Type B pancreatic cell (in vitro differentiated cells): ENCODE data around the gene SH3RF3. TPM values are rescaled to one million over a fixed set of nuclear protein-coding genes. Genes with fewer than 3 reads are reported as not detected.

Experiments used
- DNase-seq: peaks from one replicate; pipeline ENCODE4 v3.0.0; 2021; ENCODE audit warnings: mixed read lengths; ENCODE audit not compliant: unreplicated experiment; ENCODE audit errors: extremely low spot score
- H3K27ac Mint-ChIP-seq: 2 replicates; pipeline ENCODE4 v1.8.0; 2021; ENCODE audit warnings: mild to moderate bottlenecking, mixed read lengths
- H3K27me3 Mint-ChIP-seq: 2 replicates; pipeline ENCODE4 v1.8.0; 2021; ENCODE audit warnings: mixed read lengths
- H3K36me3 Mint-ChIP-seq: 2 replicates; pipeline ENCODE4 v1.8.0; 2021; ENCODE audit warnings: mixed read lengths
- H3K4me1 Mint-ChIP-seq: one replicate; pipeline ENCODE4 v1.8.0; 2021; ENCODE audit warnings: mixed read lengths; ENCODE audit not compliant: unreplicated experiment
- H3K4me3 Mint-ChIP-seq: 2 replicates; pipeline ENCODE4 v1.8.0; 2021; ENCODE audit warnings: mild to moderate bottlenecking, mixed read lengths
- H3K9me3 Mint-ChIP-seq: 2 replicates; pipeline ENCODE4 v1.8.0; 2021; ENCODE audit warnings: mixed read lengths
- total RNA-seq: library from RNA; stranded (reverse); gene quantifications from 2 replicates; pipeline ENCODE4 v1.2.1, GENCODE V29; 2021; ENCODE audit warnings: low replicate concordance
- TF ChIP-seq, protein P1 (sequence below): fragments of 200-600 bp; sonication (generic); conservative IDR thresholded peaks from 2 replicates; pipeline ENCODE4 v1.5.0; 2021; ENCODE audit warnings: antibody characterized with exemption, mild to moderate bottlenecking

SH3RF3 gene
- total RNA-seq, 1 donor from 2014 or later, result 13.9 TPM

DNA sequence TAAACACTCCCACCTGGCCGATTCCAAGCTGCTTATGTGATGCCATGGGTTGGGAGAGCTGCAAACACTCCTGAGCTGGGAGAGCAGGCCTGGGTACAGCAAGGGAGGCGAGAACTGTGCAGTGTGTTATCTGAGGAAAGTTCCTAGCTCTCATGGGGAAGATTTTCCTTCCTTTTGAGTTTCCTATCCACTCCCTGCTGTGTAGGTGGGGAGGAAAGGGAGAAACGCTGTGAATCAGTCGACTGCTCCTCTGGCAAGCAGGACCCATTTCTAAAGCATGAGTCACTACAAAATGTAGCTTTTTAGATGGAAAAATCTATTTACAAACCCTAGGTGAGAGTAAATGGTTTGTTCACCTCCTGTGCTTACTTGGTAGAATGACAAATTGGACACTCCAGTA, 80.4 kb downstream of the SH3RF3 start:
- no peaks in the 10 kb centered on the region for H3K36me3 Mint-ChIP-seq
- peaks cover 18% of the 10 kb centered on the region for H3K27me3 Mint-ChIP-seq
- H3K9me3 Mint-ChIP-seq, result no peaks in the 10 kb centered on the region
- TF ChIP-seq, protein P1, sequence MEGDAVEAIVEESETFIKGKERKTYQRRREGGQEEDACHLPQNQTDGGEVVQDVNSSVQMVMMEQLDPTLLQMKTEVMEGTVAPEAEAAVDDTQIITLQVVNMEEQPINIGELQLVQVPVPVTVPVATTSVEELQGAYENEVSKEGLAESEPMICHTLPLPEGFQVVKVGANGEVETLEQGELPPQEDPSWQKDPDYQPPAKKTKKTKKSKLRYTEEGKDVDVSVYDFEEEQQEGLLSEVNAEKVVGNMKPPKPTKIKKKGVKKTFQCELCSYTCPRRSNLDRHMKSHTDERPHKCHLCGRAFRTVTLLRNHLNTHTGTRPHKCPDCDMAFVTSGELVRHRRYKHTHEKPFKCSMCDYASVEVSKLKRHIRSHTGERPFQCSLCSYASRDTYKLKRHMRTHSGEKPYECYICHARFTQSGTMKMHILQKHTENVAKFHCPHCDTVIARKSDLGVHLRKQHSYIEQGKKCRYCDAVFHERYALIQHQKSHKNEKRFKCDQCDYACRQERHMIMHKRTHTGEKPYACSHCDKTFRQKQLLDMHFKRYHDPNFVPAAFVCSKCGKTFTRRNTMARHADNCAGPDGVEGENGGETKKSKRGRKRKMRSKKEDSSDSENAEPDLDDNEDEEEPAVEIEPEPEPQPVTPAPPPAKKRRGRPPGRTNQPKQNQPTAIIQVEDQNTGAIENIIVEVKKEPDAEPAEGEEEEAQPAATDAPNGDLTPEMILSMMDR, result no peak
- no peak overlapping the region for H3K4me3 Mint-ChIP-seq
- H3K4me1 Mint-ChIP-seq, result peaks cover 43% of the 10 kb centered on the region
- DNase-seq, result no peak
- no peak overlapping the region for H3K27ac Mint-ChIP-seq

DNA sequence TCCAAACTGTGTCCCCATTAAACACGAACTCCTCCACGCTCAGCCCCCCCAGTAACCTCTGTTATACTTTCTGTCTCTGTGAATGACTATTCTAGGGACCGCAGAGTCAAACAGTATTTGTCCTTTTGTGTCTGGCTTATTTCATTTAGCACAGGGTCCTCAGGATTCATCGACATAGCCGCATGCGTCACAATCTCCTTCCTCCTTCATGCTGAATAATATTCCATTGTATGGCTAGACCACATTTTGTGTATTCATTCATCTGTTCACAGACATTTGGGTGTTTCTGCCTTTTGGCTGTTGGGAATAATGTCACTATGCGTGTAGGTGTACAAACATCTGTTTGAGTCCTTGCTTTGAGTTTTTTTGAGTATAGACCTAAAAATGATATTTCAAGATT, 80.9 kb downstream of the SH3RF3 start:
- Mint-ChIP-seq H3K36me3 (no peaks in the 10 kb centered on the region), H3K27me3 (peaks cover 21% of the 10 kb centered on the region), H3K4me1 (peaks cover 49% of the 10 kb centered on the region), H3K9me3 (no peaks in the 10 kb centered on the region), H3K27ac (no peak overlapping the region), H3K4me3 (no peak overlapping the region)
- no peak for DNase-seq
- TF ChIP-seq, protein P1, result no peak

DNA sequence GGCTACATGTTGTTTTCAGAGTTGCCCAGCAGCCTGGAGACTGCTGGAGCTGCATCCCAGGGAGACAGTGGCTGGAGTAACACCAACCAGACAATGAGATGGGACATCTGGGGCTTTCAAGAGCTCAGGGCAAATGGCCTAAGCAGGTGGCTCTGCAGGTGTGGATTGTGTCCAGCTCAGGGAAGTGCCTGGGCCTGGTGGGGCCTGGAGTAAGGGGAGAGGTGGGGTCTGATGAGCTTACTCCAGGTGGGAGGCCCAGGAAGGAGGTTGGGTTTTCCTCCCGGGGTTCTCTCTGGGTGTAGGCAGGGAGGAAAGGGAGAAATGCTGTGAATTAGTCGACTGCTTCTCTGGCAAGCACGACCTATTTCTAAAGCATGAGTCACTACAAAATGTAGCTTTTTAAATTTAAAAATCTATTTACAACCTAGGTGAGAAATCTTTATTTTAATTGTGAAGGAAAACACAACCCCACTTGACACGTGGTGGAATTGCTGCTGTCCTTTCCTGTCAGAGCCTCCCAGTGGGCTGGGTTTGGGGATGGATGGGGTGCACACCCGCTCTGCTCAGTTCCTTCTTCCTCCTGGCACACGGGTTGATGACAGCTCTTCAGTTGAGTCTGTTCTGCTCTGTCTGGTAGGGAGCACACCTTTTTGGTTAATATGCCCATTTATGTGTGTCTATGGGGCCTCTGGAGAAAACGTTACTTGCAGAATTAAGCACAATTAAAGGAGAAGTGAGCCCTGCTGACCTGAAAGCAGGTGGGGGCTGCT, 81.6 kb downstream of the SH3RF3 start:
- peaks cover 24% of the 10 kb centered on the region for H3K27me3 Mint-ChIP-seq
- no peaks in the 10 kb centered on the region for H3K36me3 Mint-ChIP-seq
- no peak overlapping the region for H3K4me3 Mint-ChIP-seq
- TF ChIP-seq, protein P1, result no peak
- H3K4me1 Mint-ChIP-seq, result peaks cover 52% of the 10 kb centered on the region
- H3K9me3 Mint-ChIP-seq, result no peaks in the 10 kb centered on the region
- H3K27ac Mint-ChIP-seq, result no peak overlapping the region
- no peak for DNase-seq

DNA sequence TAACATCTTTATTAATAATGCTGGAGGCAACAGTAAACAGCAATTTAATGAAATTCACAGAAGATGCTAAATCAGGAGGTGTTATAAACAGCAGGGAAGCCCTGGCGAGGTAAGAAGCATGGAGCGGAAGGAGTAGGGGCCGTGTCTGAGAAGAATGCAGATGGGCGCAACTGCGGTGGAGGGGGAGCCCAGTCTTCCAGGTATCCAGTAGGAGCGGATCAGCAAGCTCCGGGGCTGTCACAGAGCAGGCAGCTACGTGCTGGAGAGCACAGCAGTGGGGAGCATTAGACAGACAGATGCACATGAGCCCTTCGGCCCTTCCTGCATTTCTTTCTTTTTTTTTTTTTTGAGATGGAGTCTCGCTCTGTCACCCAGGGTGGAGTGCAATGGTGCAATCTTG, 82.3 kb downstream of the SH3RF3 start:
- Mint-ChIP-seq H3K9me3 (no peaks in the 10 kb centered on the region), H3K4me3 (no peak overlapping the region), H3K36me3 (no peaks in the 10 kb centered on the region), H3K4me1 (peaks cover 52% of the 10 kb centered on the region), H3K27me3 (peaks cover 24% of the 10 kb centered on the region), H3K27ac (no peak overlapping the region)
- no peak for DNase-seq
- TF ChIP-seq, protein P1, result no peak

DNA sequence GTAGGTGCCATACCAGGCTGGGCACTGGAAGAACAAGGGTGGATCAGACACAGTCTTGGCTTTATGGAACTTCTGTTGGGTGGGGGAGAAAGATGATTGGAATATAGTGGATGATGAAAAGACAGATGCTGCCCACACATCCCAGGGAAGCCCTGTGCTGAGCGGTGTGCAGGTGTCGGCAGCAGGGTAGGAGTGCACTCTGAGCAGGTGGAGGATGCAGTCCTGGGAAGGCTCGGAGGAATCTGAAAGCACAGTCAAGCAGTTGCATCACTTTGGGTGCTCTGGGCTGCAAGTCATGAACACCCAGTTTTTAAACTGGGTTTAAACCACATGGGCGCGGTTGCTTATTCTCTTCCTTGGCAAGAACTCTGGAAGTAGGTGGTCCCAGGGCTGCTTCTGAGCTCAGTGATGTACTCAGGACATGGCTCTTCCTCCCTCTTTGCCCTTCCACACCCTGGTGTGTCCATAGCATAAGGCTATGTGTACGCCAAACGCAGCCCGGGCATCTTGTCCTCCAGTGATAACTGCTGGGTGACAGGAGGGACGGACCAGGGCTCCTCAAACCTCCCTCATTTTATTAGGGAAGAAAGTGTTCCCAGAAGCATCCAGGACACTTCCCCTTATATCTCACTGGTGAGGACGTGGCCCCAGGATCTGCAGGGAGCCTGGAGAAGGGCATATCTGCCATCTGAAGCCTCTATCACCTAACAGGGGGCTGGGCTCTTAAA, 84.0 kb downstream of the SH3RF3 start:
- peaks cover 44% of the 10 kb centered on the region for H3K4me1 Mint-ChIP-seq
- no peak overlapping the region for H3K4me3 Mint-ChIP-seq
- no peak for DNase-seq
- H3K9me3 Mint-ChIP-seq, result peaks cover 8% of the 10 kb centered on the region
- TF ChIP-seq, protein P1, result no peak
- no peaks in the 10 kb centered on the region for H3K36me3 Mint-ChIP-seq
- peaks cover 24% of the 10 kb centered on the region for H3K27me3 Mint-ChIP-seq
- peak overlapping the region; percentile 16 for H3K27ac Mint-ChIP-seq
